ENCODE measurements around the gene RFXANK.
"Not testable (repeated sequence)": the region's sequence is repeated elsewhere in the genome, so short reads cannot be mapped to it uniquely, and the experiment has no call there.

- not testable (repeated sequence) for TF ChIP-seq CTCF (IDR thresholded peaks at IDR 0.05); EZH2 (IDR thresholded peaks at IDR 0.05; ENCODE audit: borderline replicate concordance, insufficient read depth, low read depth, low read length, poor library complexity, severe bottlenecking)
Observed at GRCh38 chr19:19148504-19148903, 43.6 kb upstream of the RFXANK start.

All from B cell (primary cell).